ENCODE measurements around the gene P2RY10. TPM values are rescaled to one million over a fixed set of nuclear protein-coding genes. Genes with fewer than 3 reads are reported as not detected.

The P2RY10 gene
- total RNA-seq, 4 donors from 2014 or later, result 0.29 to 8.5 (median 2.7) TPM; not detected in 1

DNA sequence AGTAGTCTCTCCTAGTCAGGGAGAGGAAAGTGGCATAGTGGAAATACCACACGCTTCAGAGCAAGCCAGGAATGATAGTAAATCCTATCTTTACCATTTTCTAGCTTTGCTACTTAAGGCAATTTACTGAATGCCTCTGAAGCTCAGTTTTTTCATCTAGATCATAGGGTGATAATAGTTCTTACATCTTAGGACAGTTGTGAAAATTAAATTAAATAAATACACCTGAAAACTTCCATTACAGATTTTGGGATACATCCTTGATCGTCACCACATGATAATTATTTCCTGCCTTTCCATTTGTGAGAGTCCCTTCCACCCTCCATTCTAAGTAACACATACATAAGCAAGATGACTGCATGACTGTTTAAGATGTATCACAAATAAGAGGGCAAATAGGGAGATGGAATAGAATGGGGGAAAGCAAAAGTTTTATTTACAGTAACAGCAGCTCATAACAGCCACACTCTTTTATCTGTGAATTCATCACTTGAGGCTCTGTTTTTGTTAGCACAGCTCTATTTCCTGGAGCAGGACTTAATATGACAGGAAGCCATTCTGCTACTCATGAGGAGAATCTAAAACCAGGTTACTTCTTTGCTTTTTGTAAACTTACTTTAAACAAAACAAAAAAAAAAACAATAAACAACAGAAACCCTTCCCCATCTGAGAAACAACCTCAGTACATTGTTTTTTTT, 13.4 kb downstream of the P2RY10 start:
- H3K4me3 ChIP-seq (ENCODE audit: low read depth, poor library complexity, severe bottlenecking), result no peak overlapping the region
- intact Hi-C loops (cut with DNase I; ENCODE audit: low total_unique reads), result no loop called here
- TF ChIP-seq POLR2A (IDR thresholded peaks at IDR 0.05), result no peak
- TF ChIP-seq, protein P1, sequence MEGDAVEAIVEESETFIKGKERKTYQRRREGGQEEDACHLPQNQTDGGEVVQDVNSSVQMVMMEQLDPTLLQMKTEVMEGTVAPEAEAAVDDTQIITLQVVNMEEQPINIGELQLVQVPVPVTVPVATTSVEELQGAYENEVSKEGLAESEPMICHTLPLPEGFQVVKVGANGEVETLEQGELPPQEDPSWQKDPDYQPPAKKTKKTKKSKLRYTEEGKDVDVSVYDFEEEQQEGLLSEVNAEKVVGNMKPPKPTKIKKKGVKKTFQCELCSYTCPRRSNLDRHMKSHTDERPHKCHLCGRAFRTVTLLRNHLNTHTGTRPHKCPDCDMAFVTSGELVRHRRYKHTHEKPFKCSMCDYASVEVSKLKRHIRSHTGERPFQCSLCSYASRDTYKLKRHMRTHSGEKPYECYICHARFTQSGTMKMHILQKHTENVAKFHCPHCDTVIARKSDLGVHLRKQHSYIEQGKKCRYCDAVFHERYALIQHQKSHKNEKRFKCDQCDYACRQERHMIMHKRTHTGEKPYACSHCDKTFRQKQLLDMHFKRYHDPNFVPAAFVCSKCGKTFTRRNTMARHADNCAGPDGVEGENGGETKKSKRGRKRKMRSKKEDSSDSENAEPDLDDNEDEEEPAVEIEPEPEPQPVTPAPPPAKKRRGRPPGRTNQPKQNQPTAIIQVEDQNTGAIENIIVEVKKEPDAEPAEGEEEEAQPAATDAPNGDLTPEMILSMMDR (IDR thresholded peaks at IDR 0.05), result no peak
- 65% methylated on average over 2 of the region's 2 CpGs for WGBS, 2 donors
- no peak for DNase-seq (ENCODE audit: low spot score in 2 of 2)

DNA sequence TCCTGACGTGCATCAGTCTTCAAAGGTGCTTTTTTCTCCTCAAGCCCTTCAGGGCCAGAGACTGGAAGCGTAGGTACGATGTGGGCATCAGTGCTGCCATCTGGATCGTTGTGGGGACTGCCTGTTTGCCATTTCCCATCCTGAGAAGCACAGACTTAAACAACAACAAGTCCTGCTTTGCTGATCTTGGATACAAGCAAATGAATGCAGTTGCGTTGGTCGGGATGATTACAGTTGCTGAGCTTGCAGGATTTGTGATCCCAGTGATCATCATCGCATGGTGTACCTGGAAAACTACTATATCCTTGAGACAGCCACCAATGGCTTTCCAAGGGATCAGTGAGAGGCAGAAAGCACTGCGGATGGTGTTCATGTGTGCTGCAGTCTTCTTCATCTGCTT, 15.7 kb downstream of the P2RY10 start:
- TF ChIP-seq, protein P1 (IDR thresholded peaks at IDR 0.05), result no peak
- no peak for TF ChIP-seq POLR2A (IDR thresholded peaks at IDR 0.05)
- intact Hi-C loops (cut with DNase I; ENCODE audit: low total_unique reads), result no loop called here
- no peak overlapping the region for H3K4me3 ChIP-seq (ENCODE audit: low read depth, poor library complexity, severe bottlenecking)
- WGBS, 2 donors, result 73 to 91% methylated on average over 8 of the region's 8 CpGs
- DNase-seq (ENCODE audit: low spot score in 2 of 2), result no peak

DNA sequence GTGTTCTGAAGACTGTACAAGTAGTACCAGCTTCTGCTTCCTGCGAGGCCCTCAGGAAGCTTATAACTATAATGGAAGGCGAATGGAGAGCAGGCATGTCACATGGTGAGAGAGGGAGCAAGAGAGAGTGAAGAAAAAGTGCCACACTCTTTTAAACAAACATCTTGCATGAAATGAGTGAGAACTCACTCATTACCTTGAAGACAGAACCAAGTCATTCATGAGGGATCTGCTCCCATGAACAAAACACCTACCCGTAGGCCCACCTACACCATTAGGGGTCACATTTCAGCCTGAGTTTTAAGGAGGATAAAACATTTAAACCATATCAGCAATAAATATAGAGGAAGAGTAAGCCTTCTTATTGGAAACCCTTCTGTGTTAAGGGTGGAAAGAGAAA, 19.4 kb downstream of the P2RY10 start:
- intact Hi-C loops (cut with DNase I; ENCODE audit: low total_unique reads), result no loop called here
- no peak for DNase-seq (ENCODE audit: low spot score in 2 of 2)
- TF ChIP-seq, protein P1 (IDR thresholded peaks at IDR 0.05), result no peak
- TF ChIP-seq POLR2A (IDR thresholded peaks at IDR 0.05), result no peak
- 70 to 81% methylated on average over 3 of the region's 3 CpGs for WGBS, 2 donors
- no peak overlapping the region for H3K4me3 ChIP-seq (ENCODE audit: low read depth, poor library complexity, severe bottlenecking)

DNA sequence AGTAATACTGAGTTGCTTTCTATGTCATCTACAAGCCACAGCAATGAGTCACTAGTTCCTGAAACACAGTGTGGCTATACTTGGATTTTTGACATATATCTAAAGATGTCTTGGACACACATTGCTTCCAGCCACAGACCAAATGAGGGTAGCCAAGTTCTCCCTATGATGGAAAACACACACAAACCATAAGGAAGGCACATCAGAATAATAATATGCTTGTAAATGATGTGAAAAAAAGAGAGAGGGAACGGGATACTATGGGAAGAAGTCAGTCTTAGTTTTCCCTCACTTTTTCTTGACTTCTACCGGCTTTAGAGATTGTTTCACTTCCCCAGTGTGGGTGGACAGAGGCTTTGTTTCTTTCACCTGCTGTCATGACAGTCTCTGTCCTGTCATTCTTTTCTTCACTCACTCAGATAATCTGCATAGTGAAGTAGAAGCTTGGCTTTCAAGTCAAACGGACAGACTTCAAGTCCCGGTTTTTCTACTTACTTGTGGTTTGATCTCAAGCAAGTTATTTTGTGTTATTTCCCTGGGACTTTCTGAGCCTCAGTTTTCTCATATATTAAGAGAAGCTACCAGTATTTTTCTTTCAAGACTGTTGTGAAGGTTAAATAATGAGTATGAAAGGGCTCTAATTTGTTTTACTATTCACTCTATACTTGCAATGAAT, 34.7 kb downstream of the P2RY10 start:
- no peak for TF ChIP-seq POLR2A (IDR thresholded peaks at IDR 0.05)
- TF ChIP-seq, protein P1 (IDR thresholded peaks at IDR 0.05), result no peak
- intact Hi-C loops (cut with DNase I; ENCODE audit: low total_unique reads), result no loop called here
- WGBS, 2 donors, result 59 to 61% methylated on average over 4 of the region's 4 CpGs
- DNase-seq (ENCODE audit: low spot score in 2 of 2), result no peak
- no peak overlapping the region for H3K4me3 ChIP-seq (ENCODE audit: low read depth, poor library complexity, severe bottlenecking)

DNA sequence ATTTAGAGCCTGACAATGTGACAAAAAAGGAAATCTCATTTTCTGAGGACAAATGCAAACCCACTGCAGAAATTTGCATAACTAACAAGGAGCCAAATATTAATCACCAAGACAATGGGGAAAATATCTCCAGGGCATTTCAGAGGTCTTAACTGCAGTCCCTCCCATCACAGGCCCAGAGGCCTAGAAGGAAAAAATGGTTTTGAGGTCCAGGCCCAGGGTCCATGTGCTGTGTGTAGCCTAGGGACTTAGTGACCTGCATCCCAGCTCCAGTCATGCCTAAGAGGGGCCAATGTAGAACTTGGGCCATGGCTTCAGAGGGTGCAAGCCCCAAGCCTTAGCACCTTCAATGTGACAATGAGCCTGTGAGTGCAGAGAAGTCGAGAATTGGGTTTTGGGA, 44.2 kb downstream of the P2RY10 start:
- H3K4me3 ChIP-seq (ENCODE audit: low read depth, poor library complexity, severe bottlenecking), result no peak overlapping the region
- intact Hi-C loops (cut with DNase I; ENCODE audit: low total_unique reads), result no loop called here
- no peak for DNase-seq (ENCODE audit: low spot score in 2 of 2)
- WGBS, 2 donors, result 37 to 60% methylated on average over 1 of the region's 1 CpG
- no peak for TF ChIP-seq POLR2A (IDR thresholded peaks at IDR 0.05)
- TF ChIP-seq, protein P1 (IDR thresholded peaks at IDR 0.05), result no peak
